Fibroblast of villous mesenchyme (primary cell): ENCODE results near the gene SGK1. TPM values are rescaled to one million over a fixed set of nuclear protein-coding genes. Genes with fewer than 3 reads are reported as not detected.
A peak's percentile ranks its signal among the peaks of the same experiment; 100 is the strongest.

Source experiments
- DNase-seq: peaks from one replicate; pipeline ENCODE4 v3.0.0-alpha.2; 2010; ENCODE audit warnings: low read depth
- H3K4me3 ChIP-seq: 2 replicates; pipeline ENCODE4 v1.5.1; 2011; ENCODE audit warnings: low read depth, mild to moderate bottlenecking, low read length
- CTCF ChIP-seq: IDR thresholded peaks from 2 replicates; pipeline ENCODE4 v1.5.1; 2012; ENCODE audit warnings: low read depth, mild to moderate bottlenecking, low read length; ENCODE audit not compliant: insufficient read depth
- total RNA-seq: library from RNA; depleted of rRNA; stranded (reverse); fragments of >200 nt; gene quantifications from 2 replicates; pipeline ENCODE4 v1.2.3, GENCODE V29; 2012

The SGK1 gene
- total RNA-seq, 1 donor, result 244 TPM

DNA sequence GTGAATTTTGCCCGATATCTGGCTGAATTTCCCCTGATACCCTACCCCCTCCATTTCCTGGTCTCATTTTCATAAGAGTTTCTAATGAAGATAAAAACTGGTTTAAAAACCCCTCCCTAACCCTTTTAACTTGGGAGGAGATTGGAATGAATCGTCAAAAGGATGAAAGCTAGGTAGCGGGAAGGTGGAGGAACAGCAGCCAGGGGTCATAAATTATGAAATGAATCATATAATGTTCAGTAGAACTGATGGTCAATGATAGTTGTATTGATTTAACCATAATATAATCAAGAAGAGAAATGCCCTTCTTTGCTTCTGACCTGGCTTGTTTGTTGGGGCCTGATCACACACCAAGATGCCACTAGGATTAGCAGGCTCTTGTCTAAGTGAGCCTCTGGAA, 38.5 kb upstream of the SGK1 start:
- no peak overlapping the region for H3K4me3 ChIP-seq
- TF ChIP-seq CTCF, result no peak
- no peak for DNase-seq

- H3K4me3 ChIP-seq, result no peak overlapping the region
- DNase-seq, result peak; percentile 85
- TF ChIP-seq CTCF, result no peak
These were observed 35.0 kb upstream of the SGK1 start for GRCh38 chr6:134352786-134353480.

DNA sequence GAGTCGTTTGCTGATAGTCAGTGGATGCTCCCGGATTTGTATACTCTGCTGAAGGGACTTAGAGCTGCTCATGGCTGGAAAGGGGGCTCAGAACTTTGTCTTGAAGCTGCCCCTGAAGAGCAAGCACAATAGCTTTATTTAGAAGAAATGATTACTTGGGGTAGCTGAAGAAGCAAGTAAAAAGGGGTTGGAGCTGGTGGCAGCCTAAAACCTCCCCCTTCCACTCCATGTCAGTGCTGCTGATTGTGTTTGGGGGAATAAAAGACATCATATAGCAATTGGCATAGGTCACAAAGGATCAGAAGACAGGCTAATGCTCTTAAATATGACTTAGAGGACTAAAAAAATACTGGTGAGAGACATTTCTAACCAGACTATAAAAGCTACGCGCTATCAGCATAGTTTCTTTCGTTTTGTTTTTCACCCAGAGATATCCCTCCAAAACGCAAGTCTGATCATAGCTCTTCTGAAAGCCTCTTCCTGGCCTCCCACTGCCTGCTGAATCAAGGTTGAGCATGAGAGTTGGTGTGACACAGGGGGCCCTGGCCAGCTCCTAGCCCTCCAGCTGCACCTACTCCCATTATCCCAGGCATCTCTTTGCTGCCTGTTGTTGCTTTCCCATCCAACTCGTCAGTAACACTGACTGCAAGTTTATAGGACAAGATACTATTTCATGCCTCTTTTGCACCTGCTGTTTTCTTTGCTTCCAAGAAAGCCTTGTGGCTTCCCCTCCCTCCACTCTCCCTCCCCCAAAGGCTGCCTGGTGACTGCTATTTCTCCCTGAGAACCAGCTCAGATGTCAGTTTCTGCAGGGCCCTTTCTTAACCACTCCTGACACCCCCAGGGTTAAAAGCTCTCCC, 33.9 kb upstream of the SGK1 start:
- no peak for TF ChIP-seq CTCF

GRCh38 chr6:134347885-134348805, 30.2 kb upstream of the SGK1 start:
- no peak overlapping the region for H3K4me3 ChIP-seq
- no peak for TF ChIP-seq CTCF
- peak; percentile 85 for DNase-seq

More for the DNA sequence above, 33.9 kb upstream of the SGK1 start:
- DNase-seq, result peak; percentile 45
- H3K4me3 ChIP-seq, result peak overlapping the region; percentile 0

- no peak overlapping the region for H3K4me3 ChIP-seq
- no peak for DNase-seq
- no peak for TF ChIP-seq CTCF
These were observed 29.1 kb upstream of the SGK1 start for GRCh38 chr6:134346932-134347545.

- DNase-seq, result no peak
- H3K4me3 ChIP-seq, result no peak overlapping the region
These were observed 27.9 kb upstream of the SGK1 start for GRCh38 chr6:134345789-134346188.

More at GRCh38 chr6:134345789-134346188, 27.9 kb upstream of the SGK1 start:
- TF ChIP-seq CTCF, result no peak
